GM12892 (cell line): Measurements from ENCODE around the gene GUCA1C.

ENCODE experiments used
- POLR2A ChIP-seq: IDR thresholded peaks from 2 replicates; pipeline ENCODE4 v1.6.1; 2011; ENCODE audit warnings: low read depth, low read length, control low read depth
- POLR2AphosphoS5 ChIP-seq: IDR thresholded peaks from 2 replicates; pipeline ENCODE4 v1.6.1; 2011; ENCODE audit warnings: low read depth, low read length, control low read depth
- TAF1 ChIP-seq: IDR thresholded peaks from 2 replicates; pipeline ENCODE4 v1.6.1; 2011; ENCODE audit warnings: low read depth, mild to moderate bottlenecking, control low read depth, low read length, borderline replicate concordance

- TF ChIP-seq POLR2AphosphoS5 = no peak
- no peak for TF ChIP-seq POLR2A
- no peak for TF ChIP-seq TAF1
These were observed 22.4 kb upstream of the GUCA1C start for GRCh38 chr3:108976058-108976457.
